GM19351 (cell line): Measurements from ENCODE around the gene OR2T8.
A peak's percentile ranks its signal among the peaks of the same experiment; 100 is the strongest.

Experiments used
- ATAC-seq: cut with Tn5 transposase; IDR thresholded peaks from one replicate; pipeline ENCODE4 v1.9.1; 2021; ENCODE audit warnings: mild to moderate bottlenecking, moderate library complexity; ENCODE audit not compliant: unreplicated experiment

OR2T8 gene, protein sequence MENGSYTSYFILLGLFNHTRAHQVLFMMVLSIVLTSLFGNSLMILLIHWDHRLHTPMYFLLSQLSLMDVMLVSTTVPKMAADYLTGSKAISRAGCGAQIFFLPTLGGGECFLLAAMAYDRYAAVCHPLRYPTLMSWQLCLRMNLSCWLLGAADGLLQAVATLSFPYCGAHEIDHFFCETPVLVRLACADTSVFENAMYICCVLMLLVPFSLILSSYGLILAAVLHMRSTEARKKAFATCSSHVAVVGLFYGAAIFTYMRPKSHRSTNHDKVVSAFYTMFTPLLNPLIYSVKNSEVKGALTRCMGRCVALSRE

DNA sequence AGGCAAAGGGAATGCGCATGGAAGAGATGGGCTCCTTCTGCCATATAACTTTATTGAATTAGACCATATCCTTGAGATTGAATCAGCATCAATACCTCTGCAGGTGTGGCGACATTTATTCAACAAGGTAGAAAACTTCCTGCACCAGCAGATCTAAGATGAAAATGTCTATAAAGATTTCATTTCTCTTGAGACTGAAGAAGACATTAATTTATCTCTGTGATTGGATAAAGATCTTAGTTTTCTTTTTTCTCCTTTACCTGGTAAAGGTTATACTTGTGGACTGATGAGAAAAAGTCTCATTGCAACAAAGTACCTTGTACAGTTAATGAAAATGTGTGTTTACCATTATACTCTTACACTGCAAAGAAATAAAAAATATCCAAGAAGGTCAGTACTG lies at the start of gene OR2T8:
Gene OR2T8 (plus strand): TSS at position 301 of the 400 bp plus-strand sequence. CDS start 766 bp downstream, outside the sequence.
- ATAC-seq, result no peak

DNA sequence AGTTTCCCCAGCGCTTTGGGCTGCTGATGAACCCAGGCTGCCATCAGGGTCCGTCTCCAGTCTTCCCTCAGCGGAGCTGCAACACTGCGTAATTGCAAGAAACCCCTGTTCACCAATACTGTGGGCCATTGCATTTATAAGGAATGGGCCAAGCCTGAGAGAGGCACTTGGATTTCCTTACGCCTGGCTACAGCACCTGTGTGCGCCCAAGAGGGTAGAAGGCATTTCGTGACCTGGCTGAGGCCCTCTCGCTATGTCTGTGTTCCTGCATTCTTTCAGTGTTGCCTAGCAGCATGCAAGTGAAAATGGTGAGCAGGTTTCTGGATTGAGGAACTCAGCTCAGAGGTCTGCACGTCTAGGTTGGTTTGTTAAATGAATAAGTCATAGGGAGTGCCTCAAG lies 36.7 kb upstream of the OR2T8 start:
- ATAC-seq, result no peak

DNA sequence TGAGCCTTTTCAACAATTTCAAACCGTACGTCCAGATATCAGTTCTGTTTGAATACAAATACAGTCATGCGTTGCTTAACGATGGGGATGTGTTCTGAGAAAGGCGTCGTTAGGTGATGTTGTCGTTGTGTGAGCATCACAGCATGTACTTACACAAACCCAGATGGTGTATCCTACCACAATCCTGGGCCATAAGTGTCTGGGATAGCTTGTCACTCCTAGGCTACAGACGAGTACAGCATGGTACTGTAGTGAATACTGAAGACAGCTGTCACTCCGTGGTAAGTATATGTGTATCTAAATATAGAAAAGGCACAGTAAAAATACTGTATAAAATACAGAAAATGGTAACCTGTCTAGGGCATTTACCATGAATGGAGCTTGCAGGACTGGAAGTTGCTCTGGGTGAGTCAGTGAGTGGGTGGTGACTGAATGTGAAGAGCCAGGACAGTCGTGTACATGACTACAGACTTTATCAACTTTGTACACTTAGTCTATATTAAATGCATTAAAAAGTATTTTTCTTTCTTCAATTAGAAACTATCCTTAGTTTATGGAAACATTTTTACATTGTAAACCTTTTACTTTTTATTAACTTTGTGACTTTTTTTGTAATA lies 35.1 kb upstream of the OR2T8 start:
- ATAC-seq, result no peak

- no peak for ATAC-seq
Measured at GRCh38 chr1:247895163-247895637, 24.9 kb upstream of the OR2T8 start, which contains the start of gene OR2W3. Gene OR2W3, plus strand, starts transcription at chr1:247895587. Its CDS starts 0 bp downstream, at chr1:247895587.

DNA sequence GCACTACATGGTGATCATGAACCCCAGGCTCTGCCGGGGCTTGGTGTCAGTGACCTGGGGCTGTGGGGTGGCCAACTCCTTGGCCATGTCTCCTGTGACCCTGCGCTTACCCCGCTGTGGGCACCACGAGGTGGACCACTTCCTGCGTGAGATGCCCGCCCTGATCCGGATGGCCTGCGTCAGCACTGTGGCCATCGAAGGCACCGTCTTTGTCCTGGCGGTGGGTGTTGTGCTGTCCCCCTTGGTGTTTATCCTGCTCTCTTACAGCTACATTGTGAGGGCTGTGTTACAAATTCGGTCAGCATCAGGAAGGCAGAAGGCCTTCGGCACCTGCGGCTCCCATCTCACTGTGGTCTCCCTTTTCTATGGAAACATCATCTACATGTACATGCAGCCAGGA lies 24.1 kb upstream of the OR2T8 start:
- no peak for ATAC-seq

DNA sequence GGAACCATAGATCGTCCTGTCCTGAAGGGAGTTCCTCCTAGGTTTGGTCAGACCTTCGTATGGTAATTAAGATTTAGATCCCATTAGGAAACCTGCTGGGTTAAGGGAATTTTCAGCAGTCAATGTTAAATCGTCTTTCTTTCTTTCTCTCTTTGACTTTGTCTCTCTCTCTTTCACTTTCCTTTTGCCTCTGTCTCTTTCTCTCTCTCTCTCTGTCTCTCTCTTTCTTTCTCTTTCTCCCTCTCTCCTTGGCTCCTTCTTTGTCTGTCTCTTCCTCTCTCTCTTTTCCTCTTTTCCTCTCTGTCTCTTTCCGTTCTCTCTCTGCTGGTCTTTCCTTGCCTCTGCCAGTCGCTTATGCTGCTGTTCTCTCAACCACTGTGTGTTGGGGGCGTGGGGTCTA lies 15.9 kb upstream of the OR2T8 start:
- no peak for ATAC-seq

DNA sequence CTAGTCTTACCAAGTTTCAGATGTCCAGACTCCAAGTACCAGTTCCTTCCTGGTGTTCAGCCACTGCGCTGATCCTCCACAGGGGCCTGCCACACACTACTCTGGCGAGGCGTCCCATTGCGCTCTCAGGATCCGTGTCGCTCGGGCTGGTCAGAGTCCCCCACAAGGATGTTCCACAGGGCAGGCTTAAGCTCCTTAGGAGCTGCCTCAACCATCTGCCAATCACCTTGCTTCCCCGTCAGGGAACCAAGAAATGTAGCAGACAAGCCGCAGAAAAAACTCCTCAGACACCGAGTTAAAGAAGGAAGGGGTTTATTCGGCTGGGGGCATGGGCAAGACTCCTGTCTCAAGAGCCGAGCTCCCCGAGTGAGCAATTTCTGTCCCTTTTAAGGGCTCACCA lies 14.9 kb upstream of the OR2T8 start:
- ATAC-seq, result no peak

DNA sequence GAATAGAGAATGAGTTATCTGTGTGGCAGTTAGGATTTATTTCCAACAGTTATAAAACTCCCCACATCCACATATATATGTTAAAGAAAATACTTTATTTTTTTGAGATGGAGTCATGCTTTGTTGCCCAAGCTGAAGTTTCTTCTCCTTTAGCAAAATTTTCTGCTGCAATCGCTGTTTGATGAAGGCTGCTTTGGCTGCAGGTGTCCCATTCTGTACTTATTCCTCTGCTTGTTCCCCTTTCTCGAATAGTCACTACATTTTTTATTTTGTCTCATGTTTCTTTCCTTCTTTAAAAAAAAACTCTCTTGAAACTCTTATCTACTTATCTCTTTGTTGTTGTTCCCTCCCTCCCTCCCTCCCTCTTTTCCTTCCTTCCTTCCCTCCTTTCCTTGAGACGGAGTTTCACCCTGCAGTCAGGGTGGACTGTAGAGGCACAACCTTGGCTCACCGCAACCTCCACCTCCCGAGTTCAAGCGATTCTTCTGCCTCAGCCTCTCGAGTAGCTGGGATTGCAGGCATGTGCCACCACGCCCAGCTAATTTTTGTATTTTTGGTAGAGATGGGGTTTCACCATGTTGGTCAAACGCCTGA lies 14.0 kb upstream of the OR2T8 start:
- no peak for ATAC-seq

DNA sequence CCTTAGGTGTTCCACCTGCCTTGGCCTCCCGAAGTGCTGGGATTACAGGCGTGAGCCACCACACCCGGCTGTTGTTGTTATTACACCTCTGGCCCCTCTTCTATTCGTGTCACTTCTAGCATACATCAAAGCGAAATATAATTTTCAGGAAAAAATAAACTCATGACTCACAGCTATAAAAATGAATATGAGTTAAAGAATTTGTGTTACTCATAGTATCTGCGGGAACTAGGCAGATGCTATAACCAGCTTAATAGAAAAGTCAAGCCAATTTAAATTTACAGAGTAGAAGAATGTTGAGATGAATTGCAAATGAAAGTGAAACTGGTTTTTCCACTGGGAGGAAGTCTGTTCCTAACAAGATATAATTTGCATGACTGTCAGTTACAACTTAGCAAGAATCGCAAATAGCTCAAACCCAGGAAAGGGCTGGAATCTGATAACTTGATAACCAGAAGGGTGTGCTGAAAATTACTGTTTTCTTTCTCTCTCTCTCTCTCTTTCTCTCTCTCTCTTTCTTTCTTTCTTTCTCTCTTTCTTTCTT lies 13.5 kb upstream of the OR2T8 start:
- ATAC-seq, result no peak

DNA sequence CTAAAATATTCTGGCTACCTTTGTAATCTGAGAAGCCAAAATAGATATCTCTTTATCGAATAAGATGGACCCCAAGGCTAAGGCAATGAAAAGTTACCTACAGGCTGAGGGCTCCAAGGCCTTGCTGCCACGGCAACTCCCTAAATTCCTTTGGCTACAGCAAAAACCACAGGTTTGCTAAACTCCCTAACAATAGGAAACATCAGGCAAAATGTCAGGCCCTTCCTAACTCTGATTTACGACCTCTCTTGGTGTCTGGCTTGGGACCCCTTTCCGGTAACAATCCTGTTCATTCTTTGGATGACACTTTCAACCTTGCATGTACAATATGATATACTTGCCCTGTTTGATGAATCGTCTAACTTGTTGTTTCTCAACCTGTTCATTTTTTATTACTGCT lies 11.3 kb upstream of the OR2T8 start:
- no peak for ATAC-seq

GRCh38 chr1:247913786-247914185 lies 6.3 kb upstream of the OR2T8 start:
- no peak for ATAC-seq

GRCh38 chr1:247914941-247915662 lies 5.0 kb upstream of the OR2T8 start:
- ATAC-seq, result no peak

DNA sequence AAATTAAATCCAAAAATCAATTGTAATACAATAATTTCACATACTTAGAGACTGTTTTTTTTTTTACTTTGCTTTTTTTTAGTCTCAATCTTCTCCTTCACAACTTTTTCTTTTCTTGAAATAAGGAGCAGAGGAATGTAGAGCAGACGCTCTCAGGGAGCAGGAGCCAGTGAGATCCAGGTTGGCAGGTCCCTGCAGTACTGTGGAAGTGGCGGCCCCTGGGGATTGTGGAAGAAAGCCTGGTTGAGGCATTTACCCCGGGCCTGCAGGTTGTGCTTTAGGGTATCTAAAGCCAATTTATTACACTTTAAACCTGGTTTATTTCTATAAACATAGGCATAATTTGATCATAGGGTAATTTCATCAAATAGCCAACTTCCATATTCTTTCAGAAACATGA lies 3.9 kb downstream of the OR2T8 start:
- no peak for ATAC-seq

- no peak for ATAC-seq
Measured at GRCh38 chr1:247924868-247925267, 4.8 kb downstream of the OR2T8 start, which contains the start of gene OR2AJ1. Gene OR2AJ1, plus strand, starts transcription at chr1:247924889. Its CDS starts 8,880 bp downstream, at chr1:247933769.

DNA sequence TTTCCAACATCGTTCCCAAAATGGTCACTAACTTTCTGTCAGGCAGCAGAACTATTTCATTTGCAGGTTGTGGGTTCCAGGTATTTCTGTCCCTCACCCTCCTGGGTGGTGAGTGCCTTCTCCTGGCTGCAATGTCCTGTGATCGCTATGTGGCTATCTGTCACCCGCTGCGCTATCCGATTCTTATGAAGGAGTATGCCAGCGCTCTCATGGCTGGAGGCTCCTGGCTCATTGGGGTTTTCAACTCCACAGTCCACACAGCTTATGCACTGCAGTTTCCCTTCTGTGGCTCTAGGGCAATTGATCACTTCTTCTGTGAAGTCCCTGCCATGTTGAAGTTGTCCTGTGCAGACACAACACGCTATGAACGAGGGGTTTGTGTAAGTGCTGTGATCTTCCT lies 13.9 kb downstream of the OR2T8 start:
- ATAC-seq, result no peak

DNA sequence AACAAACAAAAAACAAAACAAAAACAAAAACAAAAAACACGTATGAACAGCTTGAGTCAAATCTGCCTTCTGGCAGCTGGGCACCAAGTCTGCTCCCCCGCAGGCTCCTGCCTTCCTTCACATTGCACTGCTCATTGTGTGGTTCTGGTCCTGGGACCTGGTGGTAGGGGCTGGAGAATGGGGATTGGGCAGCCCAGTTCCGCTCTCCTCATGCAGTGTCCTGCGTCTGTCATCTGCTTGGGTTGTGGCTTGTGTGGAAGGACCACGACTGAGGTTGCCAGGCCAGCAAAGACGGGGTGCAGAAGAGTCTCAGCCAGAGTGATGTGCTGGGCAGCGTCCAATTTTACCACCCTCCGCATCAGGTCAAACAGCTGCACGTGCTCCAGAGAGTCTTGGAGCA lies 15.7 kb downstream of the OR2T8 start:
- ATAC-seq, result no peak

GRCh38 chr1:247936415-247936814 lies 16.4 kb downstream of the OR2T8 start:
- ATAC-seq, result no peak

- ATAC-seq, result peak; percentile 99
Measured at GRCh38 chr1:247936965-247937734, 17.1 kb downstream of the OR2T8 start.

DNA sequence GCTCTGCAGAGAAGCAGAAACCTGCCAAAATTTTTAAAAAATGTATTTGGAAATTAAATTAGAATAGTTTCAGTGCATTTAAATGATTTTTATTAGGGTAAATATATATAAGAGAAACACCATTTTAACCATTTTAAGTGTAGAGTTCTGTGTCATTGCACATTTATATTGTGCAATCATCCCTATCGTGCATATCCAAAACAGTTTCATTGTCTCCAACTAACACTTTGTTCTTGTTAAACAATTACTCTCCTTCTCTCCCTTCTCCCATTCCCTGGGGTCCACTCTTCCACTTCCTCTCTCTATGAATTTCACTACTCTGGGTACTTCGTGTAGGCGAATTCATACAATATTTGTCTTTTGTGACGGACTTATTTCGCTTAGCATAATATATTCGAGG lies 22.6 kb downstream of the OR2T8 start:
- no peak for ATAC-seq

DNA sequence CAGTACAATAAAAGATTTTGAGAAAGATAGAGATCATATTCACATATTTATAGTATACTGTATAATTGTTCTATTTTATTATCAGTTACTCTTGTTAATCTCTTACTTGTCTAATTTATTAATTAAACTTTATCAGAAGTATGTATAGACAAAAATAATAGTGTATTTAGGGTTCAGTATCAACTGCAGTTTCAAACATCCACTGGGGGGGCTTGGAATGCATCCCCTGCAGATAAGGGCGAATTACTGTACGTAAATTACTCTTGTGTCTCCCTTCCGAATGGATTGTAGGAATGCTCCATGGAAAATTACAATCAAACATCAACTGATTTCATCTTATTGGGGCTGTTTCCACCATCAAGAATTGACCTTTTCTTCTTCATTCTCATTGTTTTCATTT lies 28.5 kb downstream of the OR2T8 start, which contains the start of gene OR2L8:
Gene OR2L8 (plus strand): TSS at position 301 of the 400 bp plus-strand sequence. CDS start 0 bp downstream, at position 301.
- ATAC-seq, result no peak
